OCI-M2 (cell line): ENCODE measurements around the gene RABAC1.

Source experiments
- DNase-seq: peaks from one replicate; lab custom pipeline; 2025; ENCODE audit not compliant: unreplicated experiment; lab: John Stamatoyannopoulos, UW

The RABAC1 gene

GRCh38 chr19:41990028-41990427 lies 30.9 kb upstream of the RABAC1 start:
- DNase-seq, result no peak

- DNase-seq, result no peak
Measured at GRCh38 chr19:41988947-41989346, 29.8 kb upstream of the RABAC1 start.

- DNase-seq, result no peak
Measured at GRCh38 chr19:41987141-41987860, 28.2 kb upstream of the RABAC1 start.

- DNase-seq, result no peak
Measured at GRCh38 chr19:41984961-41985360, 25.8 kb upstream of the RABAC1 start.

GRCh38 chr19:41981724-41982123 lies 22.6 kb upstream of the RABAC1 start:
- no peak for DNase-seq

- no peak for DNase-seq
Measured at GRCh38 chr19:41978470-41978869, 19.3 kb upstream of the RABAC1 start.

- DNase-seq, result no peak
Measured at GRCh38 chr19:41977916-41978315, 18.8 kb upstream of the RABAC1 start.

GRCh38 chr19:41974652-41975051 lies 15.5 kb upstream of the RABAC1 start:
- no peak for DNase-seq

GRCh38 chr19:41971363-41971762 lies 12.2 kb upstream of the RABAC1 start:
- DNase-seq, result no peak

- no peak for DNase-seq
Measured at GRCh38 chr19:41969772-41970458, 10.8 kb upstream of the RABAC1 start.

GRCh38 chr19:41968751-41969595 lies 9.9 kb upstream of the RABAC1 start:
- no peak for DNase-seq

- no peak for DNase-seq
Measured at GRCh38 chr19:41967054-41967783, 8.1 kb upstream of the RABAC1 start.

GRCh38 chr19:41965106-41965505 lies 6.0 kb upstream of the RABAC1 start:
- no peak for DNase-seq

- no peak for DNase-seq
Measured at GRCh38 chr19:41960973-41961372, 1.9 kb upstream of the RABAC1 start.

GRCh38 chr19:41958367-41959055 lies 610 bp downstream of the RABAC1 start:
- no peak for DNase-seq

GRCh38 chr19:41957838-41958366 lies 1.2 kb downstream of the RABAC1 start:
- DNase-seq, result no peak

- no peak for DNase-seq
Measured at GRCh38 chr19:41957161-41957837, 1.8 kb downstream of the RABAC1 start.

GRCh38 chr19:41956621-41957020 lies 2.5 kb downstream of the RABAC1 start:
- DNase-seq, result no peak

- DNase-seq, result no peak
Measured at GRCh38 chr19:41955521-41955920, 3.6 kb downstream of the RABAC1 start.

- DNase-seq, result no peak
Measured at GRCh38 chr19:41951686-41952172, 7.4 kb downstream of the RABAC1 start.
